Naive thymus-derived CD8-positive, alpha-beta T cell (primary cell): ENCODE results near the gene ERO1B. TPM values are rescaled to one million over a fixed set of nuclear protein-coding genes. Genes with fewer than 3 reads are reported as not detected.

ENCODE experiments used
- ATAC-seq, 2 donors: fragments of 150-1000 bp; cut with Tn5 transposase in 1 of 2; sonication (Bioruptor Pico), chemical (Tn5 transposase) in 1 of 2; 1 replicate in 1 of 2; 2 replicates in 1 of 2; pipeline ENCODE4 v1.10.0; 2021; ENCODE audit warnings: mild to moderate bottlenecking in 2 of 2, moderate library complexity in 2 of 2
- POLR2A ChIA-PET: fragments of 350-600 bp; sonication (Branson Sonifier 250); formaldehyde crosslinking; loops from one replicate; lab custom pipeline; 2021; ENCODE audit warnings: antibody characterized with exemption; lab: Charles Lee
- DNase-seq, 10 donors: peaks; one replicate each; pipeline versions ENCODE4 v3.0.0 to v3.0.0-alpha.2; 2020 to 2022
- H3K27ac Mint-ChIP-seq, 10 donors: one replicate each; pipeline ENCODE4 v1.8.0; 2020 to 2022; ENCODE audit warnings: mild to moderate bottlenecking in 10 of 10, mixed read lengths in 10 of 10, moderate library complexity in 4 of 10, inconsistent platforms in 1 of 10
- H3K27me3 Mint-ChIP-seq, 5 donors: one replicate each; pipeline ENCODE4 v1.8.0; 2021 to 2022; ENCODE audit warnings: mixed read lengths in 5 of 5
- H3K36me3 Mint-ChIP-seq, 3 donors: one replicate each; pipeline ENCODE4 v1.8.0; 2020 to 2022; ENCODE audit warnings: mixed read lengths in 3 of 3, mild to moderate bottlenecking in 2 of 3, inconsistent platforms in 1 of 3
- H3K4me1 Mint-ChIP-seq, 4 donors: one replicate each; pipeline ENCODE4 v1.8.0; 2021 to 2022; ENCODE audit warnings: mixed read lengths in 4 of 4
- H3K4me3 Mint-ChIP-seq, 10 donors: one replicate each; pipeline ENCODE4 v1.8.0; 2020 to 2022; ENCODE audit warnings: mild to moderate bottlenecking in 10 of 10, mixed read lengths in 10 of 10, moderate library complexity in 6 of 10, inconsistent platforms in 1 of 10
- H3K9me3 Mint-ChIP-seq, 9 donors: one replicate each; pipeline ENCODE4 v1.8.0; 2020 to 2022; ENCODE audit warnings: mixed read lengths in 9 of 9, mild to moderate bottlenecking in 3 of 9, inconsistent platforms in 1 of 9, moderate library complexity in 1 of 9
- polyA plus RNA-seq, 3 donors: library from polyadenylated mRNA; unstranded; fragments of 300-500 nt; fragmentation: Illumina TruSeq; gene quantifications; one replicate each; pipeline ENCODE4 v1.2.3, GENCODE V29; 2021
- total RNA-seq, 8 experiments: library from RNA in 2 of 8; stranded (reverse) in 2 of 8; gene quantifications; one replicate each; pipeline ENCODE4 v1.2.3 and lab custom pipeline; 2021 to 2026

Gene ERO1B
- total and polyA plus RNA-seq, 5 experiments from 2014 or later = 1.9 to 25.3 (median 3.2) TPM

DNA sequence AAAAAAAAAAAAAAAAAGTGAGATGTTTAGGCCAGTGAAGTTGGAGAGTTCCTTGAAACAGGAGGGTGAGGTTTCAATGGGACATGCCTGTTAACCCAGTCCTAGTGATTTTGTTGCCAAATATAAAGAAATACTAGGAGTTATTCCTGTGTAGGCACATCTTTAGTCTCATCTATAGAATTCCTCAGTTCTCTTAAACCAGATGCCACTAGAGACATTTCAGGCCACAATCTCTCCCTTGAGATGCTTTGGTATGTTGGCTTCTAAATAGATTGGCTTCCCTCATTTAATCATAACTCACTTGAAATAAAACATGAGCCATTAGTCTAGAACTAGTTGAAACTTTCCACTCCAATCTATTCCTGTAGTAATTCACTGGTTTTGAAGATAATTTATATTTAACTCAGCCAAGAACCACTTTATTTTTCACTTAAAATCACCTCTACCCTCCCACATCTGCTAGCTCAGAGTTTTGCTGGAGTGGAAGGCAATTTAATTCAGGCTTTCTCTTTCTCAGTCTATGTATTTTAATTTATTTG lies 109.6 kb downstream of the ERO1B start:
- ATAC-seq (no peak), DNase-seq (no peak)
- Mint-ChIP-seq H3K9me3 (no peaks in the 10 kb centered on the region), H3K4me3 (no peak overlapping the region), H3K36me3 (peaks cover 0 to 24% (median 0%) of the 10 kb centered on the region in 3 donors), H3K27me3 (no peaks in the 10 kb centered on the region), H3K27ac (no peak overlapping the region), H3K4me1 (peaks cover 0 to 2% (median under 1%) of the 10 kb centered on the region in 4 donors)
- POLR2A ChIA-PET = no interaction called here

GRCh38 chr1:236168716-236169429 lies 112.9 kb downstream of the ERO1B start:
- Mint-ChIP-seq H3K4me3 (no peak overlapping the region), H3K36me3 (peaks cover 0 to 21% (median 3%) of the 10 kb centered on the region in 3 donors), H3K9me3 (peaks cover 0 to 4% (median 0%) of the 10 kb centered on the region in 9 donors), H3K4me1 (peaks cover 3 to 6% (median 5%) of the 10 kb centered on the region in 4 donors), H3K27ac (no peak overlapping the region), H3K27me3 (no peaks in the 10 kb centered on the region)
- POLR2A ChIA-PET = no interaction called here
- ATAC-seq = no peak
- DNase-seq = no peak

GRCh38 chr1:236167578-236167977 lies 114.2 kb downstream of the ERO1B start:
- H3K9me3 Mint-ChIP-seq = peaks cover 0 to 11% (median 0%) of the 10 kb centered on the region in 9 donors
- ATAC-seq = no peak
- peaks cover 0 to 18% (median 8%) of the 10 kb centered on the region in 3 donors for H3K36me3 Mint-ChIP-seq
- H3K27me3 Mint-ChIP-seq = no peaks in the 10 kb centered on the region
- H3K4me3 Mint-ChIP-seq = no peak overlapping the region
- no peak for DNase-seq
- POLR2A ChIA-PET = no interaction called here
- peaks cover 6 to 13% (median 9%) of the 10 kb centered on the region in 4 donors for H3K4me1 Mint-ChIP-seq
- H3K27ac Mint-ChIP-seq = no peak overlapping the region

DNA sequence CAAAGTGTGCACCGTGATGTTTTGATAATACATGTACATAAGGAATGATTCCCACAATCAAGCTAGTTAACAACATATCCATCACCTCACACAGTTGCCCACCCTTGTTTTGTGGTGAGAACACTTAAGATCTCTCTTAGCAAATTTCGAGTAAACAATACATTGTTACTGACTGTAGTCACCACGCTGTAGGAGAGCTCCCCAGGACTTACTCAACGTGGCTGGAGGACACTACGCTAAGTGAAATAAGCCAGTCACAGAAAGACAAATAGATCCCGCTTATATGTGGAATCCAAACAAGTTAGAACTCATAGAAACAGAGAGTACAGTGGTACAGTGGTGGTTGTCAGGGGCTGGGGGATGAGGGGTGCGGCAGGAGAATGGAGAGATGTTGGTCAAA lies 114.6 kb downstream of the ERO1B start:
- Mint-ChIP-seq H3K27me3 (no peaks in the 10 kb centered on the region), H3K4me3 (no peak overlapping the region), H3K9me3 (peaks cover 0 to 14% (median under 1%) of the 10 kb centered on the region in 9 donors), H3K27ac (no peak overlapping the region), H3K36me3 (peaks cover under 1 to 18% (median 8%) of the 10 kb centered on the region in 3 donors), H3K4me1 (peaks cover 6 to 13% (median 9%) of the 10 kb centered on the region in 4 donors)
- DNase-seq (no peak), ATAC-seq (no peak)
- POLR2A ChIA-PET = no interaction called here

- H3K4me3 Mint-ChIP-seq = no peak overlapping the region
- POLR2A ChIA-PET = no interaction called here
- H3K9me3 Mint-ChIP-seq = peaks cover 0 to 25% (median 11%) of the 10 kb centered on the region in 9 donors
- peaks cover 5 to 19% (median 10%) of the 10 kb centered on the region in 4 donors for H3K4me1 Mint-ChIP-seq
- H3K27me3 Mint-ChIP-seq = no peaks in the 10 kb centered on the region
- H3K27ac Mint-ChIP-seq = no peak overlapping the region
- peaks cover 12 to 18% (median 15%) of the 10 kb centered on the region in 3 donors for H3K36me3 Mint-ChIP-seq
- no peak for DNase-seq
- no peak for ATAC-seq
Measured at GRCh38 chr1:236166041-236166440, 115.7 kb downstream of the ERO1B start.

Other genes with a start within 250 kb of the ERO1B start
- under 1 TPM in 1 of 2 experiments, not detected in 1; 0.08 TPM for gene NID1, start 216.9 kb downstream of the ERO1B start, total RNA-seq
- not detected for gene NID1, start 216.9 kb downstream of the ERO1B start, polyA plus RNA-seq
- 10 to 100 TPM in 1 of 2 experiments, 1 to 10 TPM in 1; 8.1 to 10.2 TPM for gene GPR137B, start 139.4 kb downstream of the ERO1B start, total RNA-seq
- 1 to 10 TPM; 3.6 to 9.0 (median 5.1) TPM for gene GPR137B, start 139.4 kb downstream of the ERO1B start, polyA plus RNA-seq
- gene EDARADD, start 112.3 kb upstream of the ERO1B start, total RNA-seq = under 1 TPM; 0.38 to 0.68 TPM
- 1 to 10 TPM in 1 of 3 donors, under 1 TPM in 2; 0.20 to 2.5 (median 0.32) TPM for gene EDARADD, start 112.3 kb upstream of the ERO1B start, polyA plus RNA-seq
- gene LGALS8, start 242.0 kb upstream of the ERO1B start, total RNA-seq = 100 to 1,000 TPM; 102 to 113 TPM
- 10 to 100 TPM; 29.3 to 40.8 (median 36.3) TPM for gene LGALS8, start 242.0 kb upstream of the ERO1B start, polyA plus RNA-seq